Lung (tissue), 12 donors: Measurements from ENCODE around the gene RIOX2. TPM values are rescaled to one million over a fixed set of nuclear protein-coding genes. Genes with fewer than 3 reads are reported as not detected.

Experiments
- ATAC-seq: fragments of 200-7000 bp; cut with Tn5 transposase; one replicate; pipeline ENCODE4 v1.9.1; 2020; ENCODE audit warnings: moderate number of reproducible peaks; ENCODE audit not compliant: insufficient read depth, low FRiP score
- DNase-seq, 3 donors: peaks; one replicate each; pipeline ENCODE4 v3.0.0-alpha.2; 2013 to 2017
- H3K27ac ChIP-seq, 2 donors: one replicate each; pipeline ENCODE4 v1.5.1; 2013; ENCODE audit warnings: mild to moderate bottlenecking in 2 of 2, moderate library complexity in 2 of 2, control low read depth in 1 of 2, inconsistent platforms in 1 of 2, low read depth in 1 of 2, low read length in 1 of 2
- H3K27me3 ChIP-seq, 3 donors: one replicate each; pipeline ENCODE4 v1.5.1; 2013; ENCODE audit warnings: low read length in 2 of 3; ENCODE audit not compliant: control insufficient read depth in 3 of 3, insufficient read depth in 3 of 3
- H3K36me3 ChIP-seq, 4 donors: one replicate each; pipeline ENCODE4 v1.5.1; 2013; ENCODE audit warnings: low read length in 4 of 4, mild to moderate bottlenecking in 1 of 4, moderate library complexity in 1 of 4; ENCODE audit not compliant: control insufficient read depth in 4 of 4, insufficient read depth in 4 of 4
- H3K4me1 ChIP-seq, 5 donors: one replicate each; pipeline ENCODE4 v1.5.1; 2013; ENCODE audit warnings: low read length in 5 of 5, mild to moderate bottlenecking in 2 of 5, moderate library complexity in 1 of 5; ENCODE audit not compliant: control insufficient read depth in 5 of 5, insufficient read depth in 5 of 5
- H3K4me3 ChIP-seq: one replicate; pipeline ENCODE4 v1.5.1; 2013; ENCODE audit warnings: mild to moderate bottlenecking, control low read depth, moderate library complexity
- H3K9ac ChIP-seq, 2 donors: one replicate each; pipeline ENCODE4 v1.5.1; 2013; ENCODE audit warnings: low read length in 2 of 2, control low read depth in 1 of 2; ENCODE audit not compliant: insufficient read depth in 1 of 2
- H3K9me3 ChIP-seq, 4 donors: one replicate each; pipeline ENCODE4 v1.5.1; 2013; ENCODE audit warnings: low read length in 3 of 4, mild to moderate bottlenecking in 1 of 4, moderate library complexity in 1 of 4; ENCODE audit not compliant: control insufficient read depth in 4 of 4, insufficient read depth in 3 of 4
- CTCF ChIP-seq: IDR thresholded peaks from 2 replicates; pipeline ENCODE4 v1.5.1; 2012; ENCODE audit warnings: mild to moderate bottlenecking; ENCODE audit errors: control extremely low read depth, extremely low read depth
- WGBS, 2 donors: extraction: QIAGEN DNeasy Blood & Tissue Kit; methylation state at CpG; one replicate each; pipeline ENCODE4 v1.1.7; 2013; 5-methylcytosine and 5-hydroxymethylcytosine counted together
- polyA plus RNA-seq, 2 donors: library from polyadenylated mRNA; stranded (reverse); fragments of 200-250 nt; gene quantifications; one replicate each; pipeline ENCODE4 v1.2.1, GENCODE V29; 2013
- total RNA-seq, 2 donors: library from RNA; depleted of rRNA in 1 of 2; stranded (reverse); fragments of >200 nt in 1 of 2; gene quantifications; one replicate each; pipeline ENCODE4 v1.2.1, GENCODE V29; 2014 to 2021
- donor health status: control.
- donor health status: control.
- donor health status: Bipolar disorder and iron deficiency.
- donor health status: healthy.
- donor health status: DM: yes; HTN: yes; CAD: no.

Gene RIOX2
- total and polyA plus RNA-seq, 4 donors = 16.3 to 41.3 (median 22.2) TPM

- Histone ChIP-seq H3K4me3 (no peak overlapping the region), H3K36me3 (peaks cover 25 to 63% (median 33%) of the 10 kb centered on the region in 4 donors), H3K27ac (no peak overlapping the region), H3K4me1 (peaks cover 0 to 3% (median 0%) of the 10 kb centered on the region in 5 donors), H3K9ac (no peak overlapping the region), H3K27me3 (no peaks in the 10 kb centered on the region), H3K9me3 (no peaks in the 10 kb centered on the region)
- 94 to 95% methylated on average over 5 of the region's 5 CpGs for WGBS, 2 donors
- TF ChIP-seq CTCF = no peak
- ATAC-seq (no peak), DNase-seq (no peak)
These were observed 23.7 kb downstream of the RIOX2 start for GRCh38 chr3:97948351-97949109.

GRCh38 chr3:97942801-97943546 is 29.3 kb downstream of the RIOX2 start:
- no peaks in the 10 kb centered on the region for H3K9me3 ChIP-seq
- TF ChIP-seq CTCF = no peak
- WGBS, 2 donors = 69 to 85% methylated on average over 4 of the region's 4 CpGs
- H3K9ac ChIP-seq = no peak overlapping the region
- ATAC-seq (no peak), DNase-seq (no peak)
- no peaks in the 10 kb centered on the region for H3K27me3 ChIP-seq
- no peaks in the 10 kb centered on the region for H3K4me1 ChIP-seq
- peaks cover 10 to 55% (median 32%) of the 10 kb centered on the region in 4 donors for H3K36me3 ChIP-seq
- no peak overlapping the region for H3K27ac ChIP-seq
- H3K4me3 ChIP-seq = no peak overlapping the region

GRCh38 chr3:97940034-97940433 is 32.2 kb downstream of the RIOX2 start:
- TF ChIP-seq CTCF = peak; percentile 12
- Histone ChIP-seq H3K9ac (no peak overlapping the region), H3K4me1 (no peaks in the 10 kb centered on the region), H3K9me3 (no peaks in the 10 kb centered on the region), H3K36me3 (peaks cover 14 to 58% (median 35%) of the 10 kb centered on the region in 4 donors), H3K4me3 (no peak overlapping the region), H3K27ac (no peak overlapping the region), H3K27me3 (no peaks in the 10 kb centered on the region)
- DNase-seq (peak in 2 of 3 donors; percentile 38 to 44), ATAC-seq (no peak)
- 55 to 76% methylated on average over 1 of the region's 1 CpG for WGBS, 2 donors
